Activated T-cell treated with anti-CD3 and anti-CD28 coated beads, Interleukin-2, amount 50 U/mL, for 1 hour (primary cell): ENCODE data around the gene FARP2.
"Not testable (repeated sequence)": the region's sequence is repeated elsewhere in the genome, so short reads cannot be mapped to it uniquely, and the experiment has no call there.

ENCODE experiments used
- DNase-seq: peaks from one replicate; pipeline ENCODE4 v3.0.0-alpha.2; 2020

The FARP2 gene

GRCh38 chr2:241492174-241492565 is 136.1 kb downstream of the FARP2 start:
- DNase-seq: no peak

GRCh38 chr2:241493092-241493491 is 137.0 kb downstream of the FARP2 start:
- DNase-seq: no peak

GRCh38 chr2:241494311-241494908 is 138.3 kb downstream of the FARP2 start:
- DNase-seq: no peak

GRCh38 chr2:241495172-241496002 is 139.3 kb downstream of the FARP2 start:
- DNase-seq: no peak

GRCh38 chr2:241496003-241496707 is 140.1 kb downstream of the FARP2 start:
- DNase-seq: no peak

- no peak for DNase-seq
These were observed 141.1 kb downstream of the FARP2 start for GRCh38 chr2:241496904-241497877.

- DNase-seq: no peak
These were observed 142.3 kb downstream of the FARP2 start for GRCh38 chr2:241498115-241499070.

- no peak for DNase-seq
These were observed 143.3 kb downstream of the FARP2 start for GRCh38 chr2:241499146-241499965.

GRCh38 chr2:241500016-241500415 is 143.9 kb downstream of the FARP2 start:
- no peak for DNase-seq

- no peak for DNase-seq
These were observed 144.4 kb downstream of the FARP2 start for GRCh38 chr2:241500431-241500975.

- DNase-seq: no peak
These were observed 145.0 kb downstream of the FARP2 start for GRCh38 chr2:241501099-241501541.

GRCh38 chr2:241501551-241501950 is 145.5 kb downstream of the FARP2 start:
- no peak for DNase-seq

GRCh38 chr2:241502281-241502680 is 146.2 kb downstream of the FARP2 start:
- no peak for DNase-seq

- no peak for DNase-seq
These were observed 147.8 kb downstream of the FARP2 start for GRCh38 chr2:241503776-241504392.

- DNase-seq: no peak
These were observed 149.1 kb downstream of the FARP2 start for GRCh38 chr2:241505086-241505780.

- DNase-seq: no peak
These were observed 149.7 kb downstream of the FARP2 start for GRCh38 chr2:241505781-241506201.

- DNase-seq: not testable (repeated sequence)
These were observed 150.2 kb downstream of the FARP2 start for GRCh38 chr2:241506317-241506716.

GRCh38 chr2:241506793-241507429 is 150.8 kb downstream of the FARP2 start:
- no peak for DNase-seq
